OCI-M2 (cell line): Measurements from ENCODE around the gene SCN8A.
"Not testable (repeated sequence)": the region's sequence is repeated elsewhere in the genome, so short reads cannot be mapped to it uniquely, and the experiment has no call there.

Experiments used
- DNase-seq: peaks from one replicate; lab custom pipeline; 2025; ENCODE audit not compliant: unreplicated experiment; lab: John Stamatoyannopoulos, UW

The SCN8A gene

GRCh38 chr12:51622564-51622963, 31.5 kb downstream of the SCN8A start:
- no peak for DNase-seq

GRCh38 chr12:51625370-51625769, 34.3 kb downstream of the SCN8A start:
- DNase-seq: no peak

- DNase-seq: no peak
These were observed 35.1 kb downstream of the SCN8A start for GRCh38 chr12:51626115-51626514.

DNA sequence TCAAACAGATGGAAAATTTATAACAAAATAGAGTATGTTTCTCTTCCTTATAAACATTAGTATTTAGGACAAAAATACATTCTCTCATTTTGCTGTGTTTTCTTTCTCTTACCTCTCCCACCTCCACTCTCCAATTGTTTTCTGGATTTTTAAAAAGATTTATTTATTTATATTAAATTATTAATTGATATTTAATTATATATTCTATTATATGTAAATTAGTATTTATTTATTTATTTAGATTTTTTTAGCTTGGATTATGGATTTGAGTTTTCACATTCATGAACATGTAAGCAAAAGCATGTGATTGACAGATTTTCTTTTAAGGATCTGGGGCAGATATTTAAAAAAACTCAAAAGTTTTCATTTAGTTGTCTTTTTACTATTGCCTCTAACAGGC, 35.6 kb downstream of the SCN8A start:
- no peak for DNase-seq

DNA sequence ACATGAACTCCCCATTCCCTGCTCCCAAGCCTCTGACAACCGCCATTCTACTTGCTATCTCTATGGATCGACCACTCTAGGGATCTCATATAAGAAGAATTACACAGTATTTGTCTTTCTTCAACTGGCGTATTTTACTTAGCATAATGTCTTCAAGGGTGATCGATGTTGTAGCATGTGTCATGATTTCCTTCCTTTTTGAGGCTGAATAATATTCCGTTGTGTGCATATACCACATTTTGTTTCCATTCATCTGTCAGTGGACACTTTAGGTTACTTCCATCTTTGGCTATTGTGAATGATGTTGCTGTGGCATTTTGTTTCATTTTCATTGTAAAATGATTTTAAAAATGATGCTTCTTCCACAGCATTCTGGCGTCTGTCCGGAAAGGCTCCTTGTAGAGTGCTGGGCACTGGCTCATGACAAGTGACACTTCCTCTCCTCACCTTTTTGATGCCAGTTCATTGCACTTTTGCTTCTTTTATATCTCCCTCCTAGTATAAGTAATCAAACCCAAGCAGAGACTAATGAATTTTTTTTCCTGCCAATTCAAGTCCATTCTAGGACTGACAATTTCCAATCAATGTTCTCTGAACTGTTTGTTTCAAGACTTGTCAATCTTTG, 39.3 kb downstream of the SCN8A start:
- no peak for DNase-seq

DNA sequence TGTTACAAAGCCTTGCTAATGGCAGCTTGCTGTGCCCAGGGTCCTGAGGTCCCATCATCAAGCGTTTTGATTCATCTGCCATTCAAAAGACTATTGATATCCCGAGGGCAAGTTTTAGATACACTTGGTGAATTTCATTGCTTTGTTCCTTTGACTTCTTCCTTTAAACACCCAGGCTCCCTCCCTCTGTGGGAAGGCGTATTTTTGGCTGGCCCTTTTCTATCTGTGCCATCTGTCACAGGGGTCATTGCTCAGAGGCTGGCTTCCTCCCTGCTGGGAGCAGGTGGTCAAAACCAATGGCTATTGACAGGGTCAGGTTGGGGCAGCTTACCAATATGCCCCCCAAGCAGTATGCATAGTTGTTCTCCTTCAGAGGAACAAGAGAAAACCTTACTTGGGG, 40.0 kb downstream of the SCN8A start:
- no peak for DNase-seq

DNA sequence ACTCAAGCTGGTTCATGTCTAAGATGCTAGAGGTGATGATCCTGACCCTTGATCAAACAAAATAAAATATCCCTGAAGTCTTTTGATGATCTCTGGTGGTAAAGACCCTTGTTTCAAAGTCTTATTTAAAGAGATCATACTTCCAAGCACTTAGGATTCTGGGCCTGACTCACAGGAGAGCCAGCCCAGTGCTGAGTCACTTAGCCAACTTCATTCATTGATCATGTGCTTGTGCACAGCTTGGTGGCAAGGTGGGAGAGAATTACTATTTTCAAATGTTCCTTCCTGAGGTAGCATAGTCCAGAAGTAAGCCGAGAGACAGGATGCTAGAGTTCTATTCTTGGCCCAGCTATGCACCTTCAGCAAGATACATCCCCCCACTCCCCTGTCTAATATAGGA, 40.6 kb downstream of the SCN8A start:
- no peak for DNase-seq

DNA sequence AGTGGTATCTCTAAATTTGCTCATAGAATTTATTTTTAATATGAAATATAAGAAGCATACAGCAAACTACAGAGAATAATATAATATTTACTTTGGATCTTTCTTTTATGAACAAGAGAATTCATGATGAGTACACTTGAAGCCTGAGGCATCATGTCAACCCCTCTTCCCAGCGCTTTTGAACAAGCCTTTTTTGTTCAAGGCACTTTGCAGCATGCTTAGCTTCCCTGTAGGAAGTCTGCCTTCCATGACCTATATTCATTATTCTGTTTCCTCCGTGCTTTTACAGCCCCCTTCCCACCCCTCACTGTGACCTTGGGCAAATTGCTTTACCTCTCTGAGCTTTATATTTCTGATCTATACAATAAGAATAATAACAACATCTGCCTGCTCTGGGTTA, 41.6 kb downstream of the SCN8A start:
- no peak for DNase-seq

GRCh38 chr12:51635346-51635745, 44.3 kb downstream of the SCN8A start:
- no peak for DNase-seq

DNA sequence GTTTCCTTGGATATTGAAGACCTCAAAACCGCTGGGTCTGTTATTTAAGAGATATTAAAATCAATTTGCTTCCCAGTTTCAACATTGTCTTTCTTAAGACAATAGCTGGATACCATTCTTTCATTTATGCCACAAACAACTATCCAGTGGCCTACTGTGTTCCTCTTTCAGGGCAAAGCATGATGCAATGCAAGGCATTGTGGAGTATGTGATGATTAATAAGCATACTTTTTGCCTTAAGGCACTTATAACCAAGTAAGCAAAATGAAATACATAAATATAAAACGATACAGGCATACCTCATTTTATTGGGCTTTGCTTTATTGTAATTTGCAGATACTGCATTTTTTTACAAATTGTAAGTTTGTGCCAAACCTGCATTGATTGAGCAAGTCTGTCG, 45.5 kb downstream of the SCN8A start:
- no peak for DNase-seq

GRCh38 chr12:51636986-51637385, 46.0 kb downstream of the SCN8A start:
- no peak for DNase-seq

- no peak for DNase-seq
These were observed 48.3 kb downstream of the SCN8A start for GRCh38 chr12:51639361-51639760.

GRCh38 chr12:51642286-51642685, 51.3 kb downstream of the SCN8A start:
- DNase-seq: no peak

GRCh38 chr12:51643951-51644350, 52.9 kb downstream of the SCN8A start:
- no peak for DNase-seq

DNA sequence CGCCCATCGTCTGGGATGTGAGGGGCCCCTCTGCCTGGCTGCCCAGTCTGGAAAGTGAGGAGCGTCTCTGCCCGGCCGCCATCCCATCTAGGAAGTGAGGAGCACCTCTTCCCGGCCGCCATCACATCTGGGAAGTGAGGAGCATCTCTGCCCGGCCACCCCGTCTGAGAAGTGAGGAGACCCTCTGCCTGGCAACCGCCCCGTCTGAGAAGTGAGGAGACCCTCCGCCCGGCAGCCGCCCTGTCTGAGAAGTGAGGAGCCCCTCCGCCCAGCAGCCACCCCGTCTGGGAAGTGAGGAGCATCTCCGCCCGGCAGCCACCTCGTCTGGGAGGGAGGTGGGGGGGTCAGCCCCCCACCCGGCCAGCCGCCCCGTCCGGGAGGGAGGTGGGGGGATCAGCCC, 53.7 kb downstream of the SCN8A start:
- not testable (repeated sequence) for DNase-seq

- no peak for DNase-seq
These were observed 54.9 kb downstream of the SCN8A start for GRCh38 chr12:51645961-51646360.

DNA sequence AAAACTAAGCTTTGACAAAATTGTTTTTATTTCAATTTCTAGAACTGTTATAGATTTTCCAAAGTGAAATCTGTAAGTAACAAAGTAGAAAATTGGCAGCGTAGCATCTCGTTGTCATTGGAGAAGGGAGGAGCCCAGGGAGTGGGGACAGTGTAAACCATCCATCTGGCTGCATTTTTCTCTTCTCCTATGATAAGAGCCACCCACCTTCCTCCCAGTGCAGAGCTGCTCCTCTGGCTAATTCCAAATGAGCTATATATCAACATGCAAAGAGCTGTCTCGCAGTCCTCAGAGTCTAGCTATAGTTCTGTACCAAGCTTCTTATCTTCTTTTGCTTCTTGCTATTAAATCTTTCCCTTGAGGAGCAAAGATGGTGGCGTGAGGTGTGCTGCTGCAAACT, 56.6 kb downstream of the SCN8A start:
- DNase-seq: no peak

DNA sequence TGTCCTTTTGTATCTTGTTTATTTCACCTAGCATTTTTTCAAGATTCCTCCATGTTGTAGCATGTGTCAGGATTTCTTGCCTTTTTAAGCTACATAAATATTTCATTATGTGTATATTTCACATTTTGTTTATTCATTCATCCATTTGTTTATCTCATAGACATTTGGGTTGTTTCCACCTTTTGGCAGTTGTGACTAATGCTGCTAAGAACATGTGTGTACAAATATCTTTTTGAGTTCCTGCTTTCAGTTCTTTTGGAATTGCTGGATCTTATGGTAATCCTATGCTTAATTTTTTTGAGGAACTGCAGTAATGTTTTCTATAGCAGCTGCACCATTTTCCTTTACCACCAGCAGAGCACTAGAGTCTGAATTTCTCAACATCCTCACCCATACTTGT, 62.4 kb downstream of the SCN8A start:
- DNase-seq: no peak

DNA sequence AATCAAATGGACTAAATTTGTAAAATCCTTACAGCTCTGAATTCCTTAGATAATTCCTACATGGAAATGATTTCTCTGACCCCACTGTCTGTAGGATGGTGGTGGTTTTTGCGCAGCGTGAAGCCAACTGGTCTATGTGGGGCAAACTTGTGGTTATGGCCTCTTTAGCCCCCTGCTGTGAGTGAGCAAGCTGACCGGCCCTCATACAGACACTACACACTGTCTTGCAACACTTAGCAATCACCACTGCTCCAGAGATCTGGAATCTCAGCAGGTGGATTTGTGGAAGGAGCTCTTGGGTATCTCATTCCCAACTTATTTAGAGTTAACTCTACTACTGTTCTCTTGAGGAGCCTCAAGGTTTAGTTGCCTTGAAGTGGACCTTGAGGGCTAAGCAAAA, 70.2 kb downstream of the SCN8A start:
- DNase-seq: no peak

DNA sequence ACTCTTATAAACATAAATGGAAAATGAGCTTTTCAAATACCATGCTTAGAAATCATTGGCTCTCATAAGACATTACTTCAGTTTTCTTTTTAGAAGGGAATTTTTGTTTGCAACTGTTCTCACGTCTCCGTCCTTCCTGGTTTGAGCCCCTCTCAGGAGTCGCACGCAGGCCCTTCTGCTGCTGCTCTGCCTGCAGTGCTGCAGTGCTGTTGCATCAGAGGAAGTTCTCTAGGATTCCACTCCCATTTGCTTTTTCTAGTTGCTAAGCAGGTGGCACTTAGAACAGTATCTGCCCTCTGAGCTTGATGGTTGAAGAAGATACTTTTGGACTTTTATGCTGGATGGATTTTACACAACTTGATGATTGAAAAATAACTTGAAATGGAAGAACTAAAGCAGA, 70.8 kb downstream of the SCN8A start:
- no peak for DNase-seq

DNA sequence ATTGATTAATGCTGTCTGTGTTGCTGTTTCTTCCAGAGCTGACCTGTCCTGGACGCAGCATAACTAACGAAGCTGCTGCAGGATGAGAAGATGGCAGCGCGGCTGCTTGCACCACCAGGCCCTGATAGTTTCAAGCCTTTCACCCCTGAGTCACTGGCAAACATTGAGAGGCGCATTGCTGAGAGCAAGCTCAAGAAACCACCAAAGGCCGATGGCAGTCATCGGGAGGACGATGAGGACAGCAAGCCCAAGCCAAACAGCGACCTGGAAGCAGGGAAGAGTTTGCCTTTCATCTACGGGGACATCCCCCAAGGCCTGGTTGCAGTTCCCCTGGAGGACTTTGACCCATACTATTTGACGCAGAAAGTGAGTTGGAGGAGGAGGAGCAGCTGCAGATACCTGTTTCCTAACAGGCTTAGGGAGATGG, 71.7 kb downstream of the SCN8A start:
- DNase-seq: no peak

DNA sequence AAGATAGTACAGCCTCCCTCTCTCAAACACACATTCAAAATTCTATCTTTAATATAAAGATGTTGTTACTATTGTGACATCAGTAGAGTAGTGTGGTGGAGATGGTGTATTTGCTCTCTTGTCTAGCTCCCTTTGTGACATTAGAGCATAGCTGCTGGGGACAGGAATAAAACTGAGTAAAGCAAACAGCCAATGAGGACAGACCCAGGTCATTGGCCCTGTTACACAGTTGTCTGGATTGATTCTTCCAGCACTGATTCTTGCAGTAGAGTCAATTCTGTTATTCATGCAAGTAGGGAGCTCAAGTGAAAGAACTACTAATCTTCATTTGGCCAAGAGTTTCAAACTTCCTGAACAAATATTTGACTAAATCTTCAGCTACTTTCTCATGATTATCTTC, 72.4 kb downstream of the SCN8A start:
- no peak for DNase-seq

GRCh38 chr12:51666696-51667095, 75.7 kb downstream of the SCN8A start:
- DNase-seq: no peak

DNA sequence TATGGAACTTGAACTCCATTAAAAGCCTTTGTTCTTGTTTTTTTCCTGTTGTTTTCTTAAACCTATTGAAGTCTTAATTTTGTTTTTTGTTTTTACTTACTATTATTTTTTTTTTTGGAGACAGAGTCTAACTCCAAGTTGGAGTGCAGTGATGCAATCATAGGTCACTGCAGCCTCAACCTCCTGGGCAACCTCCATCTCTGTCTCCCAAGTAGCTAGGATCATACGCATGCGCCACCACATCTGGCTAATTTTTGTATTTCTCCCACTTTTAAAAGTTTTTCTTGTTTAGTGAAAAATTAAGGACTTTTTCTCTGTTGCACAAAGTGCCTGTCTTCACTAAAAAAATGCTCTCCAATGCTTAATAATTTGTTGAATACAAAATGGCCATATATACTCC, 76.2 kb downstream of the SCN8A start:
- no peak for DNase-seq
